Right lobe of liver (tissue), 4 donors: Measurements from ENCODE around the gene CCDC196.

Experiments
- CTCF ChIP-seq, 4 donors: fragments of 200-600 bp in 3 of 4; fragments of 450-650 bp in 1 of 4; IDR thresholded peaks; one replicate each; pipeline versions ENCODE4 v1.5.1 to v1.8.0; 2016 to 2022; ENCODE audit warnings: antibody characterized with exemption in 4 of 4, mild to moderate bottlenecking in 2 of 4
- POLR2A ChIP-seq: fragments of 450-650 bp; IDR thresholded peaks from one replicate; pipeline ENCODE4 v1.6.1; 2017; ENCODE audit warnings: antibody characterized with exemption, mild to moderate bottlenecking
- donor health status: DM: no; HTN: no; CAD: no.
- donor health status: DM: no; HTN: no; CAD: no.
- donor health status: DM: no; HTN: yes; CAD: no.

- TF ChIP-seq CTCF (IDR thresholded peaks at IDR 0.05): no peak
- TF ChIP-seq POLR2A: no peak
These were observed 53.9 kb downstream of the CCDC196 start for GRCh38 chr14:66540038-66540437.
